Gastrocnemius medialis (tissue), 4 donors: ENCODE measurements around the gene AVEN. TPM values are rescaled to one million over a fixed set of nuclear protein-coding genes. Genes with fewer than 3 reads are reported as not detected.

Experiments
- ATAC-seq, 2 donors: fragments of 150-250 bp; one replicate each; pipeline ENCODE4 v1.9.1; 2016
- DNase-seq, 2 donors: peaks; one replicate each; pipeline ENCODE4 v3.0.0-alpha.2; 2019
- H3K27ac ChIP-seq, 4 donors: fragments of 200-600 bp; sonication (generic); 1 replicate in 1 of 4; 2 replicates in 3 of 4; pipeline ENCODE4 v1.5.1; 2016 to 2018; ENCODE audit warnings: mild to moderate bottlenecking in 2 of 4, moderate library complexity in 1 of 4
- H3K27me3 ChIP-seq, 3 donors: fragments of 200-600 bp; sonication (generic) in 2 of 3; 1 replicate in 1 of 3; 2 replicates in 2 of 3; pipeline versions ENCODE4 v1.5.1 to v1.6.0; 2016 to 2019; ENCODE audit warnings: mild to moderate bottlenecking in 1 of 3, moderate library complexity in 1 of 3
- H3K36me3 ChIP-seq, 2 donors: fragments of 200-600 bp; sonication (generic) in 1 of 2; one replicate each; pipeline ENCODE4 v1.5.1; 2017 to 2018
- H3K4me1 ChIP-seq, 2 donors: fragments of 200-600 bp; sonication (generic) in 1 of 2; one replicate each; pipeline ENCODE4 v1.5.1; 2016 to 2017; ENCODE audit warnings: mild to moderate bottlenecking in 2 of 2
- H3K4me3 ChIP-seq, 4 donors: fragments of 200-600 bp; sonication (generic) in 3 of 4; 1 replicate in 1 of 4; 2 replicates in 3 of 4; pipeline ENCODE4 v1.5.1; 2016 to 2019; ENCODE audit warnings: mild to moderate bottlenecking in 2 of 4
- H3K9me3 ChIP-seq, 3 donors: fragments of 200-600 bp; sonication (generic) in 2 of 3; 1 replicate in 1 of 3; 2 replicates in 2 of 3; pipeline ENCODE4 v1.5.1; 2016 to 2019
- CTCF ChIP-seq, 5 experiments: fragments of 450-650 bp in 3 of 5; fragments of 200-600 bp in 2 of 5; sonication (generic) in 2 of 5; IDR thresholded peaks in 4 of 5; conservative IDR thresholded peaks in 1 of 5; 1 replicate in 4 of 5; 2 replicates in 1 of 5; pipeline ENCODE4 v1.5.1; 2016 to 2019; ENCODE audit warnings: antibody characterized with exemption in 5 of 5, mild to moderate bottlenecking in 3 of 5, moderate library complexity in 3 of 5
- POLR2A ChIP-seq, 2 donors: fragments of 450-650 bp; IDR thresholded peaks; one replicate each; pipeline ENCODE4 v1.6.1; 2017; ENCODE audit warnings: antibody characterized with exemption in 2 of 2, mild to moderate bottlenecking in 2 of 2, moderate library complexity in 2 of 2
- in situ Hi-C, 4 donors: fragments of 200-750 bp; cut with MboI; loops; one replicate each; pipeline versions ENCODE4 v1.15.0 to v1.8.0; 2017; ENCODE audit warnings: low sequenced_read_pairs in 4 of 4
- intact Hi-C: fragments of 100-400 bp; cut with DNase I; formaldehyde crosslinking; loops from one replicate; pipeline ENCODE4 v1.15.1; 2023; ENCODE audit warnings: low total_unique reads
- total RNA-seq, 4 donors: library from RNA; depleted of rRNA; stranded (reverse); fragments of >200 nt; gene quantifications; one replicate each; pipeline versions ENCODE4 v1.1.0 to v1.2.3, GENCODE V29; 2016

Gene AVEN
- total RNA-seq, 4 donors from 2014 or later = 17.4 to 36.2 (median 21.5) TPM

DNA sequence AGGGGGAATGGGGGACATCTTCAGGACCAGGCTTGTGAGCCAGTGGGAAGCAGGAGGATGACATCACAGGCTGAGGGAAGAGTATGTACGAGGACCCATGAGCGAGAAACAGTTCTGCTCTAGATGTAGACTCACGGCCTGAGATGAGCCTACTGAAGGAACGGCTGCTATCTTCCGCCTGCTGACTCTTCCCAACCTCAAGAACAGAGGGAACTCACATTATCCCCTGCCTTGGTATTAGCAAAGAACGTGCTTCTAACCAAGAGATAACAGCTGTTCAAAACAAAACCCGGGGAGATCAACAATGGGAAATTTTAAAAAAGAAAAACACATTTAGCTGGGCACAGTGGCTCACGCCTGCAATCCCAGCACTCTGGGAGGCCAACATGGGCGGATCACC is 25.3 kb downstream of the AVEN start:
- peaks cover 0 to 4% of the 10 kb centered on the region in 2 donors for H3K36me3 ChIP-seq
- in situ Hi-C loops = no loop called here
- intact Hi-C loops = no loop called here

DNA sequence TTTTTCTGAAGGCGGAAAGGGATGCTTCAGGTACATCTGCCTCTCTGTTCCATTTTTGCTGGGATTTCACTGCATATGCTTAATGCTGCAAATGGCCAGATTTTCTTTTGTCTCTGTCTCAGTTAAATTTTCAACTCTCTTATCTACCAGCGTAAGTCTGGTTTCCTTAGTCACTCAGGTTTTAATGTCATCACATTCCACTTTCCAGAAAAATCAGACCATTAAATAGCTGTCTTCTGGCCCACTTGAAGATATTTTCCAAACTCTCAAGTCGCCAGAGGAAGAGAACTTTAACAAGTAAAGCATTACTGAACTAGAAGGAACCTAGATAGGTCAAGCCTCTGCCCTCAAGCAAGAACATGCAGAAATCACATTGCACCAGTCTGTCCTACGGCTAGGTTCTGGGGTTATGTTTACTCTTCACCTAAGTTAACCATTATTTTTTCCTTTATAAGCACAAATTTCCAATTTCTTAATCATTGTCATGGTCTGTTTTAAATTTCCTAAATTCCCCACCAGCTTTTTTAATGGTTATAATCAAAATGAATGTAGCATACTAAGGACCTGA is 26.5 kb downstream of the AVEN start:
- Histone ChIP-seq H3K27ac (no peak overlapping the region), H3K36me3 (no peaks in the 10 kb centered on the region), H3K4me1 (peaks cover 7 to 9% of the 10 kb centered on the region in 2 donors), H3K27me3 (no peaks in the 10 kb centered on the region), H3K9me3 (no peaks in the 10 kb centered on the region), H3K4me3 (no peak overlapping the region)
- in situ Hi-C loops = no loop called here
- intact Hi-C loops = no loop called here
- ATAC-seq = no peak
- TF ChIP-seq CTCF (IDR thresholded peaks at IDR 0.05 in 4 of 5, conservative IDR thresholded peaks at IDR 0.05 in 1 of 5) = no peak
- no peak for DNase-seq

More for the DNA sequence above, 25.3 kb downstream of the AVEN start:
- no peaks in the 10 kb centered on the region for H3K9me3 ChIP-seq
- no peak overlapping the region for H3K4me3 ChIP-seq
- H3K4me1 ChIP-seq = peaks cover 7 to 9% of the 10 kb centered on the region in 2 donors
- H3K27me3 ChIP-seq = no peaks in the 10 kb centered on the region
- no peak for DNase-seq
- H3K27ac ChIP-seq = no peak overlapping the region
- ATAC-seq = no peak
- TF ChIP-seq CTCF (IDR thresholded peaks at IDR 0.05 in 4 of 5, conservative IDR thresholded peaks at IDR 0.05 in 1 of 5) = no peak
- no peak for TF ChIP-seq POLR2A (IDR thresholded peaks at IDR 0.05)

- no peak overlapping the region for H3K27ac ChIP-seq
- DNase-seq (no peak), ATAC-seq (no peak)
- intact Hi-C loops = no loop called here
- H3K36me3 ChIP-seq = no peaks in the 10 kb centered on the region
- no peaks in the 10 kb centered on the region for H3K27me3 ChIP-seq
- peaks cover 7 to 9% of the 10 kb centered on the region in 2 donors for H3K4me1 ChIP-seq
- in situ Hi-C loops = no loop called here
- H3K9me3 ChIP-seq = no peaks in the 10 kb centered on the region
- TF ChIP-seq CTCF (IDR thresholded peaks at IDR 0.05 in 4 of 5, conservative IDR thresholded peaks at IDR 0.05 in 1 of 5) (no peak), POLR2A (IDR thresholded peaks at IDR 0.05) (no peak)
- H3K4me3 ChIP-seq = no peak overlapping the region
Measured at GRCh38 chr15:34011481-34011880, 27.5 kb downstream of the AVEN start.

DNA sequence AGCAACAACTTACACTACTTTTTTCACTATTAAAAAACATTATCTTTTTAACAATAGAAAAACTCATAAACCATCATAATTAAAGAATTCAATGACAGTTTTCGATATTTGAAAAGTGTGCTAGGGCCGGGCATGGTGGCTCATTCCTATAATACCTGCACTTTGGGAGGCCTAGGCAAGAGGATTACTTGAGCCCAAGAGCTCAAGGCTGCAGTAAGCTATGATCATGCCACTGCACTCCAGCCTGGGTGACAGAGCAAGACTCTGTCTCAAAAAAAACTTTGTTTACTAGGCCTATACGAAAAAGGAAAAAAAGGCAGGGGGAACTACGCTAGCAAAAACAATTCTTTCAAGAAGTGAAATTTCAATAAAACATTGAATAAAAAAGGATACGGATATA is 28.1 kb downstream of the AVEN start:
- intact Hi-C loops (no loop called here), in situ Hi-C loops (no loop called here)
- H3K27me3 ChIP-seq = no peaks in the 10 kb centered on the region
- no peaks in the 10 kb centered on the region for H3K9me3 ChIP-seq
- TF ChIP-seq CTCF (IDR thresholded peaks at IDR 0.05 in 4 of 5, conservative IDR thresholded peaks at IDR 0.05 in 1 of 5) = no peak
- TF ChIP-seq POLR2A (IDR thresholded peaks at IDR 0.05) = no peak
- H3K36me3 ChIP-seq = no peaks in the 10 kb centered on the region
- no peak for DNase-seq
- no peak overlapping the region for H3K4me3 ChIP-seq
- peaks cover 7 to 9% of the 10 kb centered on the region in 2 donors for H3K4me1 ChIP-seq
- ATAC-seq = no peak
- H3K27ac ChIP-seq = no peak overlapping the region

- in situ Hi-C loops (no loop called here), intact Hi-C loops (no loop called here)
- Histone ChIP-seq H3K4me1 (peaks cover 7 to 9% of the 10 kb centered on the region in 2 donors), H3K36me3 (no peaks in the 10 kb centered on the region), H3K27me3 (no peaks in the 10 kb centered on the region), H3K9me3 (no peaks in the 10 kb centered on the region), H3K27ac (no peak overlapping the region), H3K4me3 (no peak overlapping the region)
- ATAC-seq (no peak), DNase-seq (no peak)
- TF ChIP-seq CTCF (IDR thresholded peaks at IDR 0.05 in 4 of 5, conservative IDR thresholded peaks at IDR 0.05 in 1 of 5) (no peak), POLR2A (IDR thresholded peaks at IDR 0.05) (no peak)
Measured at GRCh38 chr15:34009656-34010055, 29.3 kb downstream of the AVEN start.
